HG02588 (cell line): ENCODE results near the gene ATP6V1G2.
"Not testable (repeated sequence)": the region's sequence is repeated elsewhere in the genome, so short reads cannot be mapped to it uniquely, and the experiment has no call there.

Experiments used
- ATAC-seq: cut with Tn5 transposase; IDR thresholded peaks from one replicate; pipeline ENCODE4 v1.9.1; 2021; ENCODE audit warnings: mild to moderate bottlenecking, moderate library complexity; ENCODE audit not compliant: unreplicated experiment

ATP6V1G2 gene

DNA sequence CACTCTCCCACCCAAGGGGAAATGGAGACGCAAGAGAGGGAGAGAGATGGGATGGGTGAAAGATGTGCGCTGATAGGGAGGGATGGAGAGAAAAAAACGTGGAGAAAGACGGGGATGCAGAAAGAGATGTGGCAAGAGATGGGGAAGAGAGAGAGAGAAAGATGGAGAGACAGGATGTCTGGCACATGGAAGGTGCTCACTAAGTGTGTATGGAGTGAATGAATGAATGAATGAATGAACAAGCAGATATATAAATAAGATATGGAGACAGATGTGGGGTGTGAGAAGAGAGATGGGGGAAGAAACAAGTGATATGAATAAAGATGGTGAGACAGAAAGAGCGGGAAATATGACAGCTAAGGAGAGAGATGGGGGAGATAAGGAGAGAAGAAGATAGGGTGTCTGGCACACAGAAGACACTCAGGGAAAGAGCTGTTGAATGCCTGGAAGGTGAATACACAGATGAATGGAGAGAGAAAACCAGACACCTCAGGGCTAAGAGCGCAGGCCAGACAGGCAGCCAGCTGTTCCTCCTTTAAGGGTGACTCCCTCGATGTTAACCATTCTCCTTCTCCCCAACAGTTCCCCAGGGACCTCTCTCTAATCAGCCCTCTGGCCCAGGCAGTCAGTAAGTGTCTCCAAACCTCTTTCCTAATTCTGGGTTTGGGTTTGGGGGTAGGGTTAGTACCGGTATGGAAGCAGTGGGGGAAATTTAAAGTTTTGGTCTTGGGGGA is 29.7 kb upstream of the ATP6V1G2 start:
- no peak for ATAC-seq

DNA sequence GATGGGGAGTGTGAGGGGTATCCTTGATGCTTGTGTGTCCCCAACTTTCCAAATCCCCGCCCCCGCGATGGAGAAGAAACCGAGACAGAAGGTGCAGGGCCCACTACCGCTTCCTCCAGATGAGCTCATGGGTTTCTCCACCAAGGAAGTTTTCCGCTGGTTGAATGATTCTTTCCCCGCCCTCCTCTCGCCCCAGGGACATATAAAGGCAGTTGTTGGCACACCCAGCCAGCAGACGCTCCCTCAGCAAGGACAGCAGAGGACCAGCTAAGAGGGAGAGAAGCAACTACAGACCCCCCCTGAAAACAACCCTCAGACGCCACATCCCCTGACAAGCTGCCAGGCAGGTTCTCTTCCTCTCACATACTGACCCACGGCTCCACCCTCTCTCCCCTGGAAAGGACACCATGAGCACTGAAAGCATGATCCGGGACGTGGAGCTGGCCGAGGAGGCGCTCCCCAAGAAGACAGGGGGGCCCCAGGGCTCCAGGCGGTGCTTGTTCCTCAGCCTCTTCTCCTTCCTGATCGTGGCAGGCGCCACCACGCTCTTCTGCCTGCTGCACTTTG is 29.0 kb upstream of the ATP6V1G2 start, which contains the start of gene TNF:
TSS of gene TNF (plus strand) at position 231 of the 567 bp plus-strand sequence. CDS start at position 408, 177 bp downstream.
- no peak for ATAC-seq

DNA sequence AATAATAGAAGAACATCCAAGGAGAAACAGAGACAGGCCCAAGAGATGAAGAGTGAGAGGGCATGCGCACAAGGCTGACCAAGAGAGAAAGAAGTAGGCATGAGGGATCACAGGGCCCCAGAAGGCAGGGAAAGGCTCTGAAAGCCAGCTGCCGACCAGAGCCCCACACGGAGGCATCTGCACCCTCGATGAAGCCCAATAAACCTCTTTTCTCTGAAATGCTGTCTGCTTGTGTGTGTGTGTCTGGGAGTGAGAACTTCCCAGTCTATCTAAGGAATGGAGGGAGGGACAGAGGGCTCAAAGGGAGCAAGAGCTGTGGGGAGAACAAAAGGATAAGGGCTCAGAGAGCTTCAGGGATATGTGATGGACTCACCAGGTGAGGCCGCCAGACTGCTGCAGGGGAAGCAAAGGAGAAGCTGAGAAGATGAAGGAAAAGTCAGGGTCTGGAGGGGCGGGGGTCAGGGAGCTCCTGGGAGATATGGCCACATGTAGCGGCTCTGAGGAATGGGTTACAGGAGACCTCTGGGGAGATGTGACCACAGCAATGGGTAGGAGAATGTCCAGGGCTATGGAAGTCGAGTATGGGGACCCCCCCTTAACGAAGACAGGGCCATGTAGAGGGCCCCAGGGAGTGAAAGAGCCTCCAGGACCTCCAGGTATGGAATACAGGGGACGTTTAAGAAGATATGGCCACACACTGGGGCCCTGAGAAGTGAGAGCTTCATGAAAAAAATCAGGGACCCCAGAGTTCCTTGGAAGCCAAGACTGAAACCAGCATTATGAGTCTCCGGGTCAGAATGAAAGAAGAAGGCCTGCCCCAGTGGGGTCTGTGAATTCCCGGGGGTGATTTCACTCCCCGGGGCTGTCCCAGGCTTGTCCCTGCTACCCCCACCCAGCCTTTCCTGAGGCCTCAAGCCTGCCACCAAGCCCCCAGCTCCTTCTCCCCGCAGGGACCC is 28.0 kb upstream of the ATP6V1G2 start:
- ATAC-seq = no peak

DNA sequence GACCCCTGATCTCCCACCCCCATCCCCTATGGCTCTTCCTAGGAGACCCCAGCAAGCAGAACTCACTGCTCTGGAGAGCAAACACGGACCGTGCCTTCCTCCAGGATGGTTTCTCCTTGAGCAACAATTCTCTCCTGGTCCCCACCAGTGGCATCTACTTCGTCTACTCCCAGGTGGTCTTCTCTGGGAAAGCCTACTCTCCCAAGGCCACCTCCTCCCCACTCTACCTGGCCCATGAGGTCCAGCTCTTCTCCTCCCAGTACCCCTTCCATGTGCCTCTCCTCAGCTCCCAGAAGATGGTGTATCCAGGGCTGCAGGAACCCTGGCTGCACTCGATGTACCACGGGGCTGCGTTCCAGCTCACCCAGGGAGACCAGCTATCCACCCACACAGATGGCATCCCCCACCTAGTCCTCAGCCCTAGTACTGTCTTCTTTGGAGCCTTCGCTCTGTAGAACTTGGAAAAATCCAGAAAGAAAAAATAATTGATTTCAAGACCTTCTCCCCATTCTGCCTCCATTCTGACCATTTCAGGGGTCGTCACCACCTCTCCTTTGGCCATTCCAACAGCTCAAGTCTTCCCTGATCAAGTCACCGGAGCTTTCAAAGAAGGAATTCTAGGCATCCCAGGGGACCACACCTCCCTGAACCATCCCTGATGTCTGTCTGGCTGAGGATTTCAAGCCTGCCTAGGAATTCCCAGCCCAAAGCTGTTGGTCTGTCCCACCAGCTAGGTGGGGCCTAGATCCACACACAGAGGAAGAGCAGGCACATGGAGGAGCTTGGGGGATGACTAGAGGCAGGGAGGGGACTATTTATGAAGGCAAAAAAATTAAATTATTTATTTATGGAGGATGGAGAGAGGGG is 27.1 kb upstream of the ATP6V1G2 start:
- ATAC-seq = no peak

DNA sequence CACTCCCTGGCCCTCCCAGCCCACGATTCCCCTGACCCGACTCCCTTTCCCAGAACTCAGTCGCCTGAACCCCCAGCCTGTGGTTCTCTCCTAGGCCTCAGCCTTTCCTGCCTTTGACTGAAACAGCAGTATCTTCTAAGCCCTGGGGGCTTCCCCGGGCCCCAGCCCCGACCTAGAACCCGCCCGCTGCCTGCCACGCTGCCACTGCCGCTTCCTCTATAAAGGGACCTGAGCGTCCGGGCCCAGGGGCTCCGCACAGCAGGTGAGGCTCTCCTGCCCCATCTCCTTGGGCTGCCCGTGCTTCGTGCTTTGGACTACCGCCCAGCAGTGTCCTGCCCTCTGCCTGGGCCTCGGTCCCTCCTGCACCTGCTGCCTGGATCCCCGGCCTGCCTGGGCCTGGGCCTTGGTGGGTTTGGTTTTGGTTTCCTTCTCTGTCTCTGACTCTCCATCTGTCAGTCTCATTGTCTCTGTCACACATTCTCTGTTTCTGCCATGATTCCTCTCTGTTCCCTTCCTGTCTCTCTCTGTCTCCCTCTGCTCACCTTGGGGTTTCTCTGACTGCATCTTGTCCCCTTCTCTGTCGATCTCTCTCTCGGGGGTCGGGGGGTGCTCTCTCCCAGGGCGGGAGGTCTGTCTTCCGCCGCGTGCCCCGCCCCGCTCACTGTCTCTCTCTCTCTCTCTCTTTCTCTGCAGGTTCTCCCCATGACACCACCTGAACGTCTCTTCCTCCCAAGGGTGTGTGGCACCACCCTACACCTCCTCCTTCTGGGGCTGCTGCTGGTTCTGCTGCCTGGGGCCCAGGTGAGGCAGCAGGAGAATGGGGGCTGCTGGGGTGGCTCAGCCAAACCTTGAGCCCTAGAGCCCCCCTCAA is 25.9 kb upstream of the ATP6V1G2 start, which contains the start of gene LTA:
TSS of gene LTA (plus strand) at position 249 of the 871 bp plus-strand sequence. CDS start at position 703, 454 bp downstream.
- peak; percentile 32 for ATAC-seq

DNA sequence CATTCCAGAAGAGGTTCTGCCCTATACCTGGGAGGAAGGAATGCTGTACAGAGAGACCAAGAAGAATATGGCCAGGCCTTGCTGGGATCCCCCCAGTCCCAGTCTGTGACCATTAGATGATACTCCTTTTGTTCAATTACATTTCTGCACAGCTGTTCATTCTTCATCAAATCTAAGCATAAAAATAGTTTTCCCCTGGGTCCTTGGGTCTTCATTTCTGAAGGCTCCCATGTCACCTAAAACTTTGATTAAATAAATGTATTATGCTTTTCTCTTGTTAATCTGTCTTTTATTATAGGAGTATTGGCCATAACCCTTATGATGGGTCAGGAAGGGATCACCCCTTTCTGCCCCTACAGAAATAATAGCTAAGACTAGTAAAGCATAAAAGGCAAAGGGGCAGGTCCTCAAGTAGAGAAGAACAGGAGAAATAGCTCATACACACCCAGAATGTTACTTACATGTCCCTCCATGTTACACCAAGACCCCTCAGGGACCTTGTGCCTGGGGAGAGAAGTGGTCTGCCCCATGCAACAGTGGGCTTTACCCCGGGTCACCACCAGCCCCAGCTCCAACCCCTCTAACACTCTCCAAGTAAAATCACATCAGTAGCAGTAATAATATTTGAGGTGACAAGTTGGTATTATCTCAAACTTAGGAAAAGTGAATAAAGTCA is 23.6 kb upstream of the ATP6V1G2 start:
- ATAC-seq = no peak

DNA sequence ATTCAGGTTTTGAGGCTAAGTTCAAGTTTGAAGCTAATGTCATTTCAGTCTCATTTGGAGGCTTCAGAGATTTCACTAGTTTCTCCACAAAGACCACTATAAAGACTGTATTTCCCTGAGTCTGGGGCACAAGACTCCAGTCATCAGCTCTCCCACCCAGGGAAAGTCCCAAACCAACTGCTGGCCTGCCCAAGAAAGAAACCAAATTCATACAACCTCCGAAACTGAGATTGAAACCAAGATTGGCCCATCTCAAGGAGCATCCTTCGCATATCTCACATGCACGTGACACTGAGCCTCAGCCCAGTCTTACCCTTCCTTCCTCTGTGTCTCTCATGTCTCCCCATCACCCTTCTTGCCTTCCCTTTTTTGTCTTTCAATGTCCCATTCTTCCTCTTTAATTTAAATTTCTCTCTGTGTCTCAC is 22.1 kb upstream of the ATP6V1G2 start:
- ATAC-seq = peak; percentile 69

DNA sequence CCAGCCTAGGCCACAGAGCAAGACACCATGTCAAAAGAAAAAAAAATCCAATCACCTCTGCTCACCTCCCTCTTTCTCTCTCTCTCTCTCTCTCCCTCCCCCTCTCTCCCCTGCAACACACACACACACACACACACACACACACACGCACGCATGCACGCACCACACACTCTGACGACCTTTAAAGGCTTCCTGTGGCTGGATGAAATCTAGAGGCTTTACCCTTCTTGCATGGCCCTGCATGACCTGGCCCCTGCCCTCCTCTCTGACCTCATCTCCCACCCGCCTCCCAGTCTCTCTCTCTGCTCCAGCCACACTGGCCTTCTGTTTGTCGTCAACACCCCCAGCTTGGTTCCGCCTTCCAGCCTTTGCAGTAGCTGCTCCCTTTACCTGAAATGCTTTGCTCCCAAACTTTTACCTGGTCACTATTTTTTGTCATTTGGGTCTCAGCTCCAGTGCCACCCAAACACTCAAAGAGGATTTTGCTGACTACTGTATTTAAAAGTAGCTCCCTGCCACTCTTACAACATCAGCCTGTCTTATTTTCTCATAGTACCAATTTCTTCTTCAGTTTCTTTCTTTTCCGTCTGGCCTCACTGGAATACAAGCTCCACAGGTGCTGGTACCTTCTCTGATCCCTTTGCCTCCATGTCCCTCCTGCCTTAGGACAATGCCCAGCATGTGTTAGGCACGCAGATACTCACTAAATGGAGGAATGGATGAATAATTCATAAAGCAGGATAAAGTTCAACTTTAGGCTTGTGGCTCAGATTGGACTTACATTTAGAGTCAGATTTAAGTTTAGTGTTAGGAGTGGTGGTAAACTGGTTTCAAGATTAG is 21.3 kb upstream of the ATP6V1G2 start:
- ATAC-seq = no peak

DNA sequence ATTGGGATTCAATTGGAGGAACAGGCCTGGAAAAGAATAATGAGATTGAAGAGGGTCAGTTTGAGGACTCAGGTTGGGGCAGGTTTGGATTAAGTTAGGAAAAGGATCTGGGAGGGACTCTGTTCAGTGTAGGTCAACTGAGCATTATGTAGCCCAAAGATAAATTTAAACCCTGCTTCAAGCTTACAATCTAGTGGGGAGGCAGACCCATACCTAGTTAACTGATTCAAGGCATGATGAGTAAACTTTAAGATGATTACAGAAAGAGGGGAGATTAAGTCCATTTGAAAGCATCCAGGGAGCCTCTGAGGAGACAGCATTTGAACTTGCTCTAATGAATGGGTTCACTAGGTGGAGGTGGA is 14.3 kb upstream of the ATP6V1G2 start:
- no peak for ATAC-seq

DNA sequence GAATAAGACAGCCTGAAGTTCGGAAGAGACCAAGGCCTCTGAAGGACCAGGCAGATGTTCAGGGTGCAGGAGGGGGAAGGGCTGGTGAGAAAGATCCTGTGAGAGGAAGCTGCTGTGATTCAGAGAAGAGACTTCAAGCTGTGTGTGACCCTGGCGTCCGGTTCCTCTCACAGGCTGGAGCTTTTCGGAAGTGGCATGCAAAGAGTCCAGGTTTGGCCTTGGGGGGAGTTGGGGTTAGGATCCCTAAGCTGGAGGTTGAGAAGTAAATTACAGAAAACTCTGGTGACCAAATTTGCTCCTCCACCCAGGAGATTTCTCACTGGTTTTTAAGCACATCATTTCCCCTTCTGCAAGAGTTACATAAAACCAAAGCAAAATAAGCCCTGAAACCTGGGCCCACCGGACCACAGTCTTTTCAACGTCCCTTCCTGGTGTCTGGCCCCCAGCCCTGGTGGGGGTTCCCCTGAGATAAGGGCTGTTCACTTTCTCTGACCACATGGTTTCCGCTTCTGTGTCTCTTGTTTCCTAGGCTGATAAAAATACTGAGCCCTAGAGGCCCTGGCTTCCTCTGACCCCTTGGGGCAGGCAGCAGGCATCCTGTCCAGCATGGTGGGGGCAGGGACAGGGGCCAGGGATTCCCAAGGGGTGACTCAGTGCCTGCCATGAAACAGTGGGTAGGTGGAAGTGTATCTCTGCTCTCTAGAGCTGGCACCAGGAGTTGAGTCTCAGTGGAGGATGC is 13.7 kb upstream of the ATP6V1G2 start:
- no peak for ATAC-seq

DNA sequence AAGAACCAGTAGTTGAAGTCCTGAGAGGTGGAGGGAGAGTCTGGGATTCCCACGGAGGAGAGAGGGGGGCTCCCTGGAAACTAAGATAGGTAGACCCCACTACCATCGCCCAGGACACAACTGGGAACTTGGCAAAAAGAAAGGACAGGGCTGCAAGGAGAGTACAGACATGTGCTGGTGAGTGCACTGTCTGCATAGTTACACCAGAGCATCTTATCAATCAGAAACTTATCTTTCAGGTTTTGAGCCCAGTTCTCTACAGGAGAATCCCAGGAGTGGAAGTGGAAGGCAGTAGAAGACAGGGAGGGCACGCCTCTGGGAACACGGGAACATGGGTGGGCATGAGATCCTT is 13.2 kb upstream of the ATP6V1G2 start:
- ATAC-seq = no peak

DNA sequence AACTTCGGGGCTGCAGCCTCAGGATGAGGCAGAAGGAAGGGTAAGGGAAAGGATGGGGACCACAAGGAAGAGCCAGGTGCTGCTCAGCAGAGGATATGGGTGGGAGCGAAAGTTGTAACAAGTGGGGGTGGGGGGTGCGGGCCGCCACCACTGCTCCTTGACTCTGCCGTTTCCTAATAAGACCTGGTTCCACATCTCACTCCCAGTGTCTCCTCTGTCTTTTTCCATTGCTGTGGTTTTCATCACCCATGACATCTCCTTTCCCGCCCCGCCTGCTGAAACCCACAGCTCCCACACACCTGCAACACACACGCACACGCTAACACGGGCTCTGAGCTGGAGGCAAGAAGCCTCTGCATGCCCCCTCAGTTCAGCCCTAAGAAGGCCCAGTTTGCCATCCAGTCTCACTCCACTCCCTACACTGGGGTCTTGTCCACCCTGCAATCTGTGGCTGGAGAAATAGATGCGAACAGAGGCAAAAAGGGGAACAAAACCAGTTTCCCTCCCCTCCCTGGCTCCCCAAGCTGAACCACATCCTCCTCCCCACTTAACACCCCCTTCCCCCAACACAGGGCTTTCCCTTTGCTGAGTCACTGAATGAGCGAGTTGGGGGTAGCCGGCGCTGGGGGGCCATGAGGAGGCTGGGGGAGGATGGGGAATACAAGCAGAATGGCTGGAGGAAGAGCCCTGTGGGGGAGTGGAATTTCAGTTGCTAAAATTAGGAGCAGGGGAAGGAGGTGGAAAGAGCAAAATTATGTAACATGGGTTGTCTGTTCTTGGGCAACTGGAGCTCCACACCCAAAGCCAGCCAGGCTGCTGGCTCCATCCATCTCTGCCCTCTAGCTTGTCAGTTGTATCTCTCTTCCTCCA is 12.5 kb upstream of the ATP6V1G2 start:
- ATAC-seq = no peak

DNA sequence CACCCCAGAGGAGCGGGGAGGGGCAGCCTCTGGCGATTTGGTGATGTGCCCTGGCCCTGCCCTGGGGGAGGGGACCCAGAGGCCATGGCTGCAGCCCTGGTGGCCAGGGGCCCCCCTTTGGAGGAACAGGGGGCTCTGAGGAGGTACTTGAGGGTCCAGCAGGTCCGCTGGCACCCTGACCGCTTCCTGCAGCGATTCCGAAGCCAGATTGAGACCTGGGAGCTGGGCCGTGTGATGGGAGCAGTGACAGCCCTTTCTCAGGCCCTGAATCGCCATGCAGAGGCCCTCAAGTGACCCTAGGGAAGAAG is 11.9 kb upstream of the ATP6V1G2 start:
- ATAC-seq = no peak

DNA sequence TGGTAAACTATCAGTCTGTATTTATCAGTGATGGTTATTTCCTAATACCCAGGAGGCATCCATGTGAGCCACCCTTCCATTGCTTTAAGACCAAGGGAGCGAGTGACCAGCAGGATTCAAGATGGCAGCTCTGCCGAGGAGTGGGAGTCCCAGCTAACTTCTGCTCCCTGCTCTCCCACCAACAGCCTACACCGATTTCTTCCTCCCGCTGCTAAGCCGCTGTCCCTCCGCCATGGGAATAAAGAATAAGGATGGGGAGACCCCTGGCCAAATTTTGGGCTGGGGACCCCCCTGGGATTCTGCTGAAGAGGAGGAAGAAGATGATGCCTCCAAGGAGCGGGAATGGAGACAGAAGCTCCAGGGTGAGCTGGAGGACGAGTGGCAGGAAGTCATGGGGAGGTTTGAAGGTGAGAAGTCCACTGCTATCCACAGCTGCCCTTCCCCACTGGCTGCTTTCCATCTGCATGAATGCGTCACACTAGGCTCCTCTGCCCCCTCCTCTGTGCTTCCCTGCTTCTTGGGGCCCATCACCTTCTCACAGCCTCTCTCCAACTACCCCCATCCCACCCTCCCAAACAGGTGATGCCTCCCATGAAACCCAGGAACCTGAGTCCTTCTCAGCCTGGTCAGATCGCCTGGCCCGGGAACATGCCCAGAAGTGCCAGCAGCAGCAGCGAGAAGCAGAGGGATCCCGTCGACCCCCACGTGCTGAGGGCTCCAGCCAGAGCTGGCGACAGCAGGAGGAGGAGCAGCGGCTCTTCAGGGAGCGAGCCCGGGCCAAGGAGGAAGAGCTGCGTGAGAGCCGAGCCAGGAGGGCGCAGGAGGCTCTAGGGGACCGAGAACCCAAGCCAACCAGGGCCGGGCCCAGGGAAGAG is 11.3 kb upstream of the ATP6V1G2 start:
- no peak for ATAC-seq

DNA sequence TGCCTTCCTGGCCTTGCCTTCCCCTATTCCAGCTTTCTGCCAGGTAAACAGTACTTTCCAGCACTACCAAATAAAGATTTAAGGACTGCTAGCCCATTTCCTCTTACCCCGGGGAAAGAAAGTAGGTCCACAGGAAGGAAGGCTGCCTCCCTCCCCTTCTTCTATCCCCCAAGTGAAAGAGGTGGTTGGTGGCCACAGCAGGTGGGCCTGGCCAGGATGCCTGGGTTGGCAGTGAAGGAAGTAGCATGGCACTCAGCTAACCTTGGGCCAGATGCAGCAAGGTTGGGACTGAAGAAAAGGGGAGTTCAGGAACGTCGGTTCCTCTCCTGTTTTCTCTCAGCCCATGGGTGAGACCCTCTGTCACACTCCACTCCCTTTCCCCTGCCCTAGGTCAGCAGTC is 9.9 kb upstream of the ATP6V1G2 start:
- ATAC-seq = no peak

DNA sequence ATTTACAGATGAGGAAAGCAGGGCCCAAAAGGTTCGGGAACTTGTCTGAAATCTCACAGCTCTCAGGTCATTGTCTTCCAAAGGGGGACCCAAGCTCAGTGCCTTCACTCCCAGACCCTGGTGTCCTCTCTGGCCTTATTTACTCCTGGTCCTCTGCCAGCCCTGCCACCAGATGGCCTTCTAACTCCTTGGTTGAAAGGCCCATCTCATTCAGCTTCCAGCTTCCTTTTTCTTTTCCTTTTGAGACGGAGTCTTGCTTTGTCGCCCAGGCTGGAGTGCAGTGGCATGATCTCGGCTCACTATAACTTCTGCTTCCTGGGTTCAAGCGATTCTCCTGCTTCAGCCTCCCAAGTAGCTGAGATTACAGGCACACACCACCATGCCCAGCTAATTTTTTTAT is 5.0 kb upstream of the ATP6V1G2 start:
- not testable (repeated sequence) for ATAC-seq
